ENCODE results near the gene RAVER2.

RAVER2 gene

GRCh38 chr1:64880449-64880848 is 135.6 kb downstream of the RAVER2 start:
- DNase-seq: no peak

- no peak for DNase-seq
Measured at GRCh38 chr1:64881281-64881680, 136.4 kb downstream of the RAVER2 start.

Data from activated T-cell treated with anti-CD3 and anti-CD28 coated beads, Interleukin-2, amount 50 U/mL, for 1 hour (primary cell).